Stimulated activated naive B cell treated with anti-CD40 and anti-IgM and Interleukin-4, amounts not matched to agents 10 μg/mL and 1 μg/mL and 100 μg/mL, for 72 hours (primary cell): Measurements from ENCODE around the gene RPS3.
"Not testable (repeated sequence)": the region's sequence is repeated elsewhere in the genome, so short reads cannot be mapped to it uniquely, and the experiment has no call there.

Experiments
- ATAC-seq, 2 donors: fragments of 150-1000 bp; cut with Tn5 transposase; replicated peaks; 2 replicates each; pipeline ENCODE4 v1.10.0; 2021; ENCODE audit warnings: moderate library complexity in 1 of 2
- DNase-seq: peaks from one replicate; pipeline ENCODE4 v3.0.0; 2021
- H3K27ac Mint-ChIP-seq: one replicate; pipeline ENCODE4 v1.8.0; 2022; ENCODE audit warnings: mild to moderate bottlenecking, mixed read lengths
- H3K27me3 Mint-ChIP-seq, 2 donors: one replicate each; pipeline ENCODE4 v1.8.0; 2022; ENCODE audit warnings: mixed read lengths in 2 of 2
- H3K36me3 Mint-ChIP-seq, 2 donors: one replicate each; pipeline ENCODE4 v1.8.0; 2022; ENCODE audit warnings: mixed read lengths in 2 of 2, mild to moderate bottlenecking in 1 of 2
- H3K4me1 Mint-ChIP-seq, 2 donors: one replicate each; pipeline ENCODE4 v1.8.0; 2022; ENCODE audit warnings: mixed read lengths in 2 of 2, mild to moderate bottlenecking in 1 of 2
- H3K4me3 Mint-ChIP-seq, 2 donors: one replicate each; pipeline ENCODE4 v1.8.0; 2022; ENCODE audit warnings: mild to moderate bottlenecking in 2 of 2, mixed read lengths in 2 of 2, moderate library complexity in 1 of 2
- H3K9me3 Mint-ChIP-seq, 2 donors: one replicate each; pipeline ENCODE4 v1.8.0; 2022; ENCODE audit warnings: mixed read lengths in 2 of 2, mild to moderate bottlenecking in 1 of 2

RPS3 gene

DNA sequence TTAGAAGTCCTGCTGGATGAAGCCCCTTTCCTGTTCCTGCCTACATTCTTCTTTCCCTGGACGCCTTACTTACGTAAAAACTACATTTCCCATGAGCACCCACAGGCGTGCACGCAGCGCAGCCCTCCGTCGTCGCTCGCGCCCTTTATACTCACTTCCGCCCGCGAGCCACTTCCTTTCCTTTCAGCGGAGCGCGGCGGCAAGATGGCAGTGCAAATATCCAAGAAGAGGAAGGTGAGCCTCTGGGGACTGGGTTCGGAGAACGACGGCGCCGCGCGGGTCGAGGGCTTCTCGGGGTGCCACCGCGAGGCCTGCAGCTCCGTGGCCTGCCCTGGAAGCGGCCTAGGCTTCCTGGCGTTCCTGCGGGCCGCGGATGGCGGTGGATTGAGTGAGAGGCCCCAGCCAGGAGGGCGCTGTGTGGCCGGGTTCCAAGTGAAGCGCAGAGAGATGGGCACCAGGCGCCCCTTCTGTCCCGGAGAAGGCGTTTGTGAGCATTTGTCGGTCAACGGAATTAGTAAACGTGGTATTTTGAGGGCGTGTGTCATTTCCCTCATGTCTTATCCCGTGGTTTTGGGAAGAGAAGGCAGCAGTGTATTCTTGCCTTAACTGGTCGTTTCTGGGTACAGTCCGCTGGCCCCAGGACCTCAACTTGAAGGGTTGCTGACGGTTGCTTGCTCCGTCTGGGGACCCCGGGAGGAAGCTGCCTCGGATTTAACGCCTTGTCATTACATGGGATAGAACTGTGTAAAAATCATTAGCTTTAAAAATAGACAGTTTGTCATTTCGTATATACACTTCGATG lies at the start of gene RPS3:
RPS3 (plus strand) TSS at position 175 of the 802 bp plus-strand sequence; CDS start at position 205, 30 bp downstream.
- Mint-ChIP-seq H3K27me3 (peaks cover 0 to 5% of the 10 kb centered on the region in 2 donors), H3K9me3 (no peaks in the 10 kb centered on the region), H3K36me3 (peaks cover 45 to 54% of the 10 kb centered on the region in 2 donors), H3K27ac (peak within 1 kb of the TSS; percentile 98), H3K4me1 (peaks cover 32 to 50% of the 10 kb centered on the region in 2 donors), H3K4me3 (peak within 1 kb of the TSS; percentile 97 to 99)
- peak; percentile 85 for DNase-seq
- peak; percentile 96 to 97 for ATAC-seq

DNA sequence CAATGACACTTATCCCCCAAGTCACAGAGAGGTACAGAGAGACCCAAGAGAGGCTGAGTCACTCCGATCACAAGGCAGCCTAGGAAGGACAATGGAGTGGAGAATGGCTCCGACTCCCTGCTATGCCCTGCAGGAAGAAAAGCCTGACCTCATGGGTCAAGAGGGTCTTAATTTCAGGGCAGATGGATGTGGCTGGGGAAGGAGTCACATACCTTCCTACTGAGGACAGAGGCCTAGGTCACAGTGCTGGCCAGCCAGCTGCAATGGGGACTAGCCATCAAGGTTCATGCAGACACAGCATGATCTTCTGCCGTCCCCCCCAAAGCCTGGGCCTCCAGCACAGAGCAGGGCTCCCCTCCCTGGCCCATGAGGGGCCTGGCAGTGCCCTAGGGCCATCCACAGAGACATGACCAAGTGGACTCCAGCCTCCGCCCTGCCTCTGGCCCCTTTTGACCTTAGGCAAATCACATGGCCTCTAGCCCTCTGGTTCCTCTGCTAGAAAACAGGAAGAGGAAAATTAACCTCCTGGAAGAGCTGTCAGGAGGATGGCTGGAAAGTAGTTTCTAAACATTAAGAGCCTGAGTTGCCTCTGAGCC lies 49.7 kb upstream of the RPS3 start:
- Mint-ChIP-seq H3K27ac (no peak overlapping the region), H3K4me1 (peaks cover 34 to 54% of the 10 kb centered on the region in 2 donors), H3K36me3 (no peaks in the 10 kb centered on the region), H3K9me3 (no peaks in the 10 kb centered on the region), H3K4me3 (peak overlapping the region in 1 of 2 donors; percentile 36), H3K27me3 (peaks cover 13 to 16% of the 10 kb centered on the region in 2 donors)
- no peak for ATAC-seq
- DNase-seq: no peak

DNA sequence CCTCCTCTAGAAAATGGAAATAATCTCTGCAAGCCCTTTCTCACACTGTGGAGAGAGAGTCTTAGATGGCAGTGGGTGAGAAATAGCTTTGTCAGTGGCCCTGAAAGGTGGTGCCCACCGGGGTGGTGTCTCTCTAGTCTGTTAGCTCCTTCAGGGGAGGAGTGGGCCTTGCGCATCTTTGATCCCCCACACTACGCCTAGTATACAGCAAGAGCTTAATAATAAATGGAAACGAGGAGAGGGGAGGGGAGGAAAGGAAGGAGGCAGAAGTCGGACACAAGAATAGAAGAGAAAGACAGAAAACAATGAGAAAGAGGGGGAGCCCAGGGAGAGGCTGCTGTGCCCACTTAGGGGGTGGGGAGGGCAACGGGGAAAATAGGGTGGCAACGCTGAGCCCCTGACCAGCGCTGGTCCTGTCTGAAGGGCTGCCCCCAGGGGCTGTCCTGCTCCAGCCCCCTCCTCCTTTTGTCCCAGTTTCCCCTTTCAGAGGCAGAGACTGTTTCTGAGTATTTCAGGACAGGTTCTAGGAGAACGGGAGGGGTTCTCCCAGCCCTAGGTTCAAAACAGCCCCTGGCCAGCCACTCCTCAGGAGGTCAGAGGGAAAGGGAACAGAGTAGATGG lies 49.1 kb upstream of the RPS3 start:
- H3K27ac Mint-ChIP-seq: no peak overlapping the region
- peak overlapping the region; percentile 68 to 78 for H3K4me3 Mint-ChIP-seq
- ATAC-seq (no peak), DNase-seq (no peak)
- peaks cover 31 to 48% of the 10 kb centered on the region in 2 donors for H3K4me1 Mint-ChIP-seq
- H3K36me3 Mint-ChIP-seq: no peaks in the 10 kb centered on the region
- H3K27me3 Mint-ChIP-seq: peaks cover 14 to 18% of the 10 kb centered on the region in 2 donors
- H3K9me3 Mint-ChIP-seq: no peaks in the 10 kb centered on the region

DNA sequence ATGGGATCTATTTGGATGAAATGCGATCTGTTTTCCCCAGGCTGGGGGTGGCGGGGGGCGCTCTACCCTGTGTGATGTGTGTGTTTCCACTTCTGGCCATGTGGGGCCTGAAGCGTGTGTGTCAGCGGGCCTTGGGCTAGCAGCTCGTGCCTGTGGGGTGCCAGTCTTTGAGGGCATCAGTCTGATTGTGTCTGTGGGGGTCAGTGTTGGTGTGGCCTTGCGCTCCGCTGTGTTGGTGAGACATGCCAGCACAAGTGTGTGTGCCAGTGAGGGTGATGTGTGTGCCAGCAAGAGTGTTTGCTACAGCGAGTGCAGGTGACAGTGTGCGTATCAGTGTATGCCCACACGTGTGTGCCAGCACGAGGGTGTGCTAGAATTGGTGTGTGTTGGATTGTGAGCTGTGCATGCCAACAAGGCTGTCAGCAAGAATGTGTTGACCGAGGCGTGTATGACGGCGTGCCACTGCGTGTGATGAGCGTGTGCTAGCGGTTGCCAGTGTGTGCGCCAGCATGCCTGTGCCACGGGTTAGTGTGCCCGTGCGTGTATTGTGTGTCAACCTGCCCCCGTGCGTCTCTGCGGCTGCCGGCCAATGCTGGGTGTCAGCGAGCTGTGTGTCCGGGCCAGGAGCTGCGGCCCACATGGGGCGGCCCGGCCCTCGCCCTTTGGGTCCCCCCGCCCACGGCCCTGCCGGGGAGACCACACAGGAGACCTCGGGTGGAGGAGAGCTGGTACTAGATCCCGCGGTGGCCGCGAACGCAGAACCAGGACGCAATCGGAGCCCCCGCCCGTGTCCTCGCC lies 48.4 kb upstream of the RPS3 start:
- Mint-ChIP-seq H3K27ac (peak overlapping the region; percentile 75), H3K36me3 (no peaks in the 10 kb centered on the region), H3K9me3 (no peaks in the 10 kb centered on the region), H3K4me3 (peak overlapping the region; percentile 68 to 78), H3K27me3 (peaks cover 14 to 18% of the 10 kb centered on the region in 2 donors), H3K4me1 (peaks cover 24 to 41% of the 10 kb centered on the region in 2 donors)
- peak; percentile 45 to 53 for ATAC-seq
- DNase-seq: no peak

GRCh38 chr11:75351541-75351790 lies 47.9 kb upstream of the RPS3 start, which contains the start of gene ARRB1:
TSS of gene ARRB1 (minus strand) at chr11:75351661. CDS start at chr11:75351607, 54 bp downstream.
- no peak for ATAC-seq
- Mint-ChIP-seq H3K4me3 (peak within 1 kb of the TSS; percentile 83 to 86), H3K36me3 (no peaks in the 10 kb centered on the region), H3K4me1 (peaks cover 19 to 36% of the 10 kb centered on the region in 2 donors), H3K27ac (peak within 1 kb of the TSS; percentile 75), H3K9me3 (no peaks in the 10 kb centered on the region), H3K27me3 (peaks cover 16 to 20% of the 10 kb centered on the region in 2 donors)
- DNase-seq: no peak

DNA sequence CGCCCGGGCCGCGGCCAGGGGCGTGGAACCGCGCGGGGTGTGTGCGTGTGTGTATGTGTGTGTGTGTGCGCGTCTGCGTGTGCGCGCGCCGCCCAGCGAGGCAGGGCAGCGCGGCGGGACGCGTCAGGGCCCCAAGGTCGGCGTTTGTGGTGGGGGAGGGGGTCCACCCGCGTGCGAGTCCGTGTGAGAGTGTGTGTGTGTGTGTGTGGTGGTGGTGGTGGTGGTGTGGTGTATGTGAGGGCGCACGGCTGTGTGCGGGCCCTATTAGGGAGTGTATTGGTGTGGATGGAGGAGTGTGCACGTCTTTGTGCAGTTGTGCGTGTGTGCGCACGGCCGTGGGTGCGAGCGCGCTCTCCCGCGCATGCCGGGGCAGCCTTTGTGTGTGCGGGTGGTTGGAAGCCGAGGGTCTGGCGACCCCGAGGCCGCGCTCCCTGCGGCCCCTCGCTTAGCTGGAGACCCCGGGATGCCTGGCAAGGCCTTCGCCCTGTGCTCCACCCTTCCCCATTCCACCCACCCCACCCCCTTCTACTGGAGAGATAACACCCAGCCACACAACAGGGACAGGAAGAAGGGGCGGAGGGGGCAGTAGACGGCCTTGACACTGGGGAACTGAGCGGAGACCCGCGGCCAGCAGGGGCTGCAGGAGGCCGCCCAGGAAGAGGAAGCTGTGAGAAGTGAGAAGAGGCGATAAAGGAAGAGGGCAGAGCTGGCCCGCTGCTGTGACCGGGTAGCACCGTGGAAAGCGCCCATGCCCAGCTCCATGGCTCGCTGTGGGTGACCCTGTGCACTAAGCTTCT lies 47.3 kb upstream of the RPS3 start:
- Mint-ChIP-seq H3K4me1 (peaks cover 16 to 31% of the 10 kb centered on the region in 2 donors), H3K4me3 (peak overlapping the region; percentile 83 to 86), H3K36me3 (no peaks in the 10 kb centered on the region), H3K27me3 (peaks cover 21 to 23% of the 10 kb centered on the region in 2 donors), H3K27ac (no peak overlapping the region), H3K9me3 (no peaks in the 10 kb centered on the region)
- ATAC-seq (peak; percentile 62 to 72), DNase-seq (peak; percentile 19)

DNA sequence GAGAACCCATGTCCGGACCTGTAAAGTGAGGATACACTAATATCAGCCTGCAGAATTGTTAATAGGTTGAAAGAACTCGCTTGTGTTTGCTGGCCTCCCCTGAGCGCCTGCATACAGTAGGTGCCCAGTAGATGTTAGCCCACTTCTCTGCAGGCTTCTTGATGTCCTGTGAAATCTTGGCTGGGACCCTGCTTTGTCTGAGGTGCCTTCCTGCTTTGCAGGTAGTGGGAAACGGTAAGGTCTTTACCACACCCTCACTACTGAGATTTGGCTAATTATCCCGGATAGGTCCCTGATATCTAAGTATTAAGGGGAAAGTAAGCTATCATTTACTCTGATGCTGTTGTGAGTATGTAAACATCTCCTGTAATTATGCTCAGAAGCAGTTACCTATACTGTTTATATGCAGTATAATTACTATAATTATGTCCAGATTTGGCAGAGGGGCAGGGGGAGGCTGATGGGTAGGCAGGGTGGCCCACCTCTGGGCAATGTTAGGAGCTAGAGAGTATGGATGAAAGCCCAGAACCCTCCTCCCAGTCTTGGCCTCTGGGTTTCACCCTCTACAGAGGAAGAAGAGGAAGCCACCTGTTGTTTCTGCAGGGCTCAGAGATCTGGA lies 46.6 kb upstream of the RPS3 start:
- H3K36me3 Mint-ChIP-seq: no peaks in the 10 kb centered on the region
- H3K27me3 Mint-ChIP-seq: peaks cover 21 to 23% of the 10 kb centered on the region in 2 donors
- DNase-seq (no peak), ATAC-seq (no peak)
- H3K4me1 Mint-ChIP-seq: peaks cover 16 to 31% of the 10 kb centered on the region in 2 donors
- H3K27ac Mint-ChIP-seq: no peak overlapping the region
- H3K9me3 Mint-ChIP-seq: no peaks in the 10 kb centered on the region
- peak overlapping the region; percentile 83 to 86 for H3K4me3 Mint-ChIP-seq

GRCh38 chr11:75355051-75355450 lies 44.3 kb upstream of the RPS3 start:
- no peak overlapping the region for H3K4me3 Mint-ChIP-seq
- H3K9me3 Mint-ChIP-seq: no peaks in the 10 kb centered on the region
- DNase-seq (no peak), ATAC-seq (no peak)
- peaks cover 16 to 29% of the 10 kb centered on the region in 2 donors for H3K4me1 Mint-ChIP-seq
- H3K27ac Mint-ChIP-seq: no peak overlapping the region
- H3K27me3 Mint-ChIP-seq: peaks cover 21% of the 10 kb centered on the region in 2 donors
- no peaks in the 10 kb centered on the region for H3K36me3 Mint-ChIP-seq

DNA sequence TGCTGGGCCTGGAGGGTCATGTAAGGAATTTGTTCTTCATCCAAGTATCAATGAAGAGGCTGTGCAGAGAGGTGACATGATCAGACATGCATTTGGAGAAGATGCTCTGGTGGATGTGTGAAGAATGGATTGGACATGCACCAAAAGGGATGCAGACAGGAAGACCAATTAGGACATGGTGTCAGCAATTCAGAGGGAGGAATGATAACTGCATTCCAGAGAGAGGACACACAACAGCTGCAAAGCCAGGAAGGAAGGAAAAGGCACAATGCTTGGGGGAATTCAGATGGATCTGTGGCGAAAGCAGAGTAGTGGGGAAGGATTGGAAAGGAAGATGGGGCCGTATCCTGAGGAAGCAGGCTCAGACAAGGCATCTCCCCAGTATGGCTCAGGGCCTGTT lies 42.7 kb upstream of the RPS3 start:
- Mint-ChIP-seq H3K4me1 (peaks cover 10 to 24% of the 10 kb centered on the region in 2 donors), H3K4me3 (no peak overlapping the region)

GRCh38 chr11:75362285-75362684 lies 37.0 kb upstream of the RPS3 start:
- not testable (repeated sequence) for ATAC-seq, DNase-seq, H3K9me3 Mint-ChIP-seq, H3K4me3 Mint-ChIP-seq, H3K27me3 Mint-ChIP-seq, H3K27ac Mint-ChIP-seq, H3K36me3 Mint-ChIP-seq
- peaks cover 2 to 19% of the 10 kb centered on the region in 2 donors for H3K4me1 Mint-ChIP-seq

More for the DNA sequence above, 42.7 kb upstream of the RPS3 start:
- Mint-ChIP-seq H3K27ac (no peak overlapping the region), H3K36me3 (peaks cover 0 to 2% of the 10 kb centered on the region in 2 donors), H3K9me3 (peaks cover 0 to 2% of the 10 kb centered on the region in 2 donors), H3K27me3 (peaks cover 12 to 13% of the 10 kb centered on the region in 2 donors)
- no peak for ATAC-seq
- no peak for DNase-seq

DNA sequence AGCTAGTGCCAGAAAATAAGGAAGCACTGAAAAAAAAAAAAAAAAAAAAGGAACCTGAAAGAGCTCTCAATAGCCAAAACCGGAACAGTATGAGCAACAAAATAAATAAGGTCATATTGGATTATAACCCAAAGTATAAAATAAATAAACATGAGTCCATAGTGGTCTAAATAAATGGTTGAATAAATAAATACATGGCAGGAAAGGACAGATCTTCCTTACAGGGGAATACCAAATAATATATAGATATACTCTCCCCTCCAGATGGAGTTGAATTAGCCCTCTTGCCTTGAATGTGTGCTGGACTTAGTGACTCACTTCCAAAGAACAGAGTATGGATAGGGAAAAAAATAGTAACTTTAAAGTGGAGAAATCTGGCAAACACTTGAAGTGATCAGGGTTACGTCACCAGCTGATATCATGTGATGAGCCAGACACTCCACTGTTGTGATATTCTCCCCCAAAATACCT lies 33.6 kb upstream of the RPS3 start:
- H3K27ac Mint-ChIP-seq: no peak overlapping the region
- no peaks in the 10 kb centered on the region for H3K27me3 Mint-ChIP-seq
- no peak overlapping the region for H3K4me3 Mint-ChIP-seq
- peaks cover 0 to under 1% of the 10 kb centered on the region in 2 donors for H3K9me3 Mint-ChIP-seq
- no peak for DNase-seq
- peaks cover 4 to 20% of the 10 kb centered on the region in 2 donors for H3K4me1 Mint-ChIP-seq
- peak in 1 of 2 donors; percentile 29 for ATAC-seq
- H3K36me3 Mint-ChIP-seq: peaks cover 0 to under 1% of the 10 kb centered on the region in 2 donors

DNA sequence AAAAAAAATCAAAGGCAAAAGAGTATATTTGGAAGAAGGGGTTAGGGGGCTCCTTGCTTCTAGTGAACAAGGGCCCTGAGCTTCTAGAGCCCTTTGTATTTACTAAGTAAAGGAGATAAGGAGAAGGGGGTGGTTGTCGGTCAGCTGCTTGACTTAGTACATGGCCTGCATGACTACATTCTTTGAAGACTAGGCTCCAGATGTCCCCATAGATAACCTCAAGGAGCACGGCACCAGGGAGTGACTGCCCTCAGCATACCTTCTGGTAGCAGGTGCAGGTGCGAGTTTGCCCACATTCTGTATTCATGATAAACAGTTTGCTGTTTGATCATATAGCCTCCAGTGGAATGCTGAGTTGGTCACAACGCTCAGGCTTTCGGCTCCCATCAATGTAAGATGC lies 32.5 kb upstream of the RPS3 start:
- DNase-seq, H3K27me3 Mint-ChIP-seq, H3K27ac Mint-ChIP-seq, ATAC-seq, H3K4me3 Mint-ChIP-seq, H3K36me3 Mint-ChIP-seq, H3K9me3 Mint-ChIP-seq: not testable (repeated sequence)
- H3K4me1 Mint-ChIP-seq: peaks cover 4 to 16% of the 10 kb centered on the region in 2 donors
